Natural killer cell treated with Interleukin-12 subunit alpha and Interleukin-12 subunit beta and Interleukin-15 and Interleukin-18, amount 100 ng/mL, for 72 hours (primary cell): ENCODE results near the gene SLC22A23. TPM values are rescaled to one million over a fixed set of nuclear protein-coding genes. Genes with fewer than 3 reads are reported as not detected.

Source experiments
- ATAC-seq, 2 donors: fragments of 150-1000 bp; cut with Tn5 transposase in 1 of 2; sonication (Bioruptor Pico), chemical (Tn5 transposase) in 1 of 2; 2 replicates each; pipeline ENCODE4 v1.10.0; 2021
- DNase-seq: peaks from one replicate; pipeline ENCODE4 v3.0.0; 2022; ENCODE audit warnings: low spot score
- H3K27ac Mint-ChIP-seq, 2 donors: 1 replicate in 1 of 2; 2 replicates in 1 of 2; pipeline ENCODE4 v1.8.0; 2022; ENCODE audit warnings: mixed read lengths in 2 of 2, mild to moderate bottlenecking in 1 of 2, moderate library complexity in 1 of 2
- H3K27me3 Mint-ChIP-seq, 2 donors: 1 replicate in 1 of 2; 2 replicates in 1 of 2; pipeline ENCODE4 v1.8.0; 2022; ENCODE audit warnings: mixed read lengths in 2 of 2
- H3K36me3 Mint-ChIP-seq: one replicate; pipeline ENCODE4 v1.8.0; 2022; ENCODE audit warnings: mixed read lengths
- H3K4me1 Mint-ChIP-seq, 2 donors: 1 replicate in 1 of 2; 2 replicates in 1 of 2; pipeline ENCODE4 v1.8.0; 2022; ENCODE audit warnings: low read depth in 2 of 2, mixed read lengths in 2 of 2, mild to moderate bottlenecking in 1 of 2
- H3K4me3 Mint-ChIP-seq: one replicate; pipeline ENCODE4 v1.8.0; 2022; ENCODE audit warnings: mixed read lengths
- H3K9me3 Mint-ChIP-seq: 2 replicates; pipeline ENCODE4 v1.8.0; 2022; ENCODE audit warnings: mixed read lengths
- total RNA-seq, 2 donors: library from RNA; stranded (reverse); gene quantifications; one replicate each; pipeline ENCODE4 v1.2.3, GENCODE V29; 2022

SLC22A23 gene
- total RNA-seq, 2 donors from 2014 or later: 0.11 to 0.14 TPM

GRCh38 chr6:3272911-3273547, 183.8 kb downstream of the SLC22A23 start:
- H3K27ac Mint-ChIP-seq: no peak overlapping the region
- no peak for ATAC-seq
- H3K9me3 Mint-ChIP-seq: no peaks in the 10 kb centered on the region
- no peaks in the 10 kb centered on the region for H3K27me3 Mint-ChIP-seq
- no peak for DNase-seq
- peaks cover 4% of the 10 kb centered on the region for H3K36me3 Mint-ChIP-seq
- H3K4me3 Mint-ChIP-seq: no peak overlapping the region
- H3K4me1 Mint-ChIP-seq: peaks cover 0 to 19% of the 10 kb centered on the region in 2 donors

GRCh38 chr6:3271756-3272155, 185.1 kb downstream of the SLC22A23 start:
- Mint-ChIP-seq H3K27ac (no peak overlapping the region), H3K9me3 (no peaks in the 10 kb centered on the region), H3K36me3 (peaks cover 4% of the 10 kb centered on the region), H3K4me1 (peaks cover 0 to 22% of the 10 kb centered on the region in 2 donors), H3K4me3 (no peak overlapping the region), H3K27me3 (no peaks in the 10 kb centered on the region)
- DNase-seq (no peak), ATAC-seq (no peak)

- Mint-ChIP-seq H3K36me3 (peaks cover 4% of the 10 kb centered on the region), H3K9me3 (no peaks in the 10 kb centered on the region), H3K27me3 (no peaks in the 10 kb centered on the region), H3K27ac (no peak overlapping the region), H3K4me1 (peaks cover 0 to 26% of the 10 kb centered on the region in 2 donors), H3K4me3 (no peak overlapping the region)
- ATAC-seq (peak in 1 of 2 donors; percentile 36), DNase-seq (no peak)
These were observed 186.6 kb downstream of the SLC22A23 start for GRCh38 chr6:3270258-3270657.

GRCh38 chr6:3269281-3269975, 187.4 kb downstream of the SLC22A23 start:
- Mint-ChIP-seq H3K4me1 (peaks cover 0 to 29% of the 10 kb centered on the region in 2 donors), H3K4me3 (no peak overlapping the region), H3K27me3 (no peaks in the 10 kb centered on the region), H3K27ac (no peak overlapping the region), H3K36me3 (peaks cover 4% of the 10 kb centered on the region), H3K9me3 (no peaks in the 10 kb centered on the region)
- no peak for ATAC-seq
- no peak for DNase-seq

GRCh38 chr6:3268680-3269079, 188.2 kb downstream of the SLC22A23 start:
- DNase-seq: no peak
- Mint-ChIP-seq H3K27me3 (no peaks in the 10 kb centered on the region), H3K4me3 (no peak overlapping the region), H3K4me1 (peaks cover 0 to 32% of the 10 kb centered on the region in 2 donors), H3K27ac (no peak overlapping the region), H3K36me3 (peaks cover 4% of the 10 kb centered on the region), H3K9me3 (no peaks in the 10 kb centered on the region)
- no peak for ATAC-seq

GRCh38 chr6:3267162-3267561, 189.7 kb downstream of the SLC22A23 start:
- peaks cover 7 to 38% of the 10 kb centered on the region in 2 donors for H3K4me1 Mint-ChIP-seq
- no peak overlapping the region for H3K27ac Mint-ChIP-seq
- H3K4me3 Mint-ChIP-seq: no peak overlapping the region
- no peaks in the 10 kb centered on the region for H3K9me3 Mint-ChIP-seq
- ATAC-seq: no peak
- DNase-seq: no peak
- no peaks in the 10 kb centered on the region for H3K27me3 Mint-ChIP-seq
- peaks cover 4% of the 10 kb centered on the region for H3K36me3 Mint-ChIP-seq

GRCh38 chr6:3266170-3266569, 190.7 kb downstream of the SLC22A23 start:
- DNase-seq: no peak
- ATAC-seq: no peak
- H3K4me3 Mint-ChIP-seq: no peak overlapping the region
- H3K9me3 Mint-ChIP-seq: no peaks in the 10 kb centered on the region
- H3K4me1 Mint-ChIP-seq: peaks cover 11 to 39% of the 10 kb centered on the region in 2 donors
- H3K27ac Mint-ChIP-seq: no peak overlapping the region
- no peaks in the 10 kb centered on the region for H3K27me3 Mint-ChIP-seq
- peaks cover 4% of the 10 kb centered on the region for H3K36me3 Mint-ChIP-seq

- Mint-ChIP-seq H3K27me3 (no peaks in the 10 kb centered on the region), H3K4me3 (no peak overlapping the region), H3K4me1 (peaks cover 16 to 42% of the 10 kb centered on the region in 2 donors), H3K9me3 (no peaks in the 10 kb centered on the region), H3K27ac (no peak overlapping the region), H3K36me3 (peaks cover 4% of the 10 kb centered on the region)
- DNase-seq (no peak), ATAC-seq (no peak)
These were observed 191.2 kb downstream of the SLC22A23 start for GRCh38 chr6:3265671-3266070.

- peaks cover 8% of the 10 kb centered on the region for H3K36me3 Mint-ChIP-seq
- no peak for ATAC-seq
- peaks cover 23 to 47% of the 10 kb centered on the region in 2 donors for H3K4me1 Mint-ChIP-seq
- no peak overlapping the region for H3K4me3 Mint-ChIP-seq
- DNase-seq: no peak
- no peaks in the 10 kb centered on the region for H3K27me3 Mint-ChIP-seq
- peak overlapping the region in 1 of 2 donors; percentile 21 for H3K27ac Mint-ChIP-seq
- no peaks in the 10 kb centered on the region for H3K9me3 Mint-ChIP-seq
These were observed 192.5 kb downstream of the SLC22A23 start for GRCh38 chr6:3264356-3264755.

- ATAC-seq (no peak), DNase-seq (no peak)
- no peaks in the 10 kb centered on the region for H3K9me3 Mint-ChIP-seq
- peaks cover 25 to 42% of the 10 kb centered on the region in 2 donors for H3K4me1 Mint-ChIP-seq
- peaks cover 5% of the 10 kb centered on the region for H3K36me3 Mint-ChIP-seq
- no peak overlapping the region for H3K27ac Mint-ChIP-seq
- H3K27me3 Mint-ChIP-seq: no peaks in the 10 kb centered on the region
- H3K4me3 Mint-ChIP-seq: no peak overlapping the region
These were observed 193.8 kb downstream of the SLC22A23 start for GRCh38 chr6:3263096-3263495.

- no peak overlapping the region for H3K4me3 Mint-ChIP-seq
- peaks cover 5% of the 10 kb centered on the region for H3K36me3 Mint-ChIP-seq
- ATAC-seq (no peak), DNase-seq (peak; percentile 15)
- H3K27me3 Mint-ChIP-seq: peaks cover 0 to 1% of the 10 kb centered on the region in 2 donors
- H3K4me1 Mint-ChIP-seq: peaks cover 25 to 40% of the 10 kb centered on the region in 2 donors
- no peak overlapping the region for H3K27ac Mint-ChIP-seq
- no peaks in the 10 kb centered on the region for H3K9me3 Mint-ChIP-seq
These were observed 194.9 kb downstream of the SLC22A23 start for GRCh38 chr6:3261921-3262320.

- Mint-ChIP-seq H3K27ac (no peak overlapping the region), H3K27me3 (peaks cover 0 to 6% of the 10 kb centered on the region in 2 donors), H3K9me3 (no peaks in the 10 kb centered on the region), H3K4me1 (peaks cover 25 to 39% of the 10 kb centered on the region in 2 donors), H3K36me3 (peaks cover 5% of the 10 kb centered on the region), H3K4me3 (peak overlapping the region; percentile 58)
- ATAC-seq (no peak), DNase-seq (peak; percentile 13)
These were observed 195.4 kb downstream of the SLC22A23 start for GRCh38 chr6:3261518-3261820.

GRCh38 chr6:3260772-3261517, 195.9 kb downstream of the SLC22A23 start:
- Mint-ChIP-seq H3K27ac (peak overlapping the region in 1 of 2 donors; percentile 22), H3K27me3 (peaks cover 0 to 8% of the 10 kb centered on the region in 2 donors), H3K4me3 (peak overlapping the region; percentile 58), H3K4me1 (peaks cover 25 to 36% of the 10 kb centered on the region in 2 donors), H3K9me3 (no peaks in the 10 kb centered on the region), H3K36me3 (peaks cover 5% of the 10 kb centered on the region)
- ATAC-seq: no peak
- no peak for DNase-seq

GRCh38 chr6:3260296-3260695, 196.6 kb downstream of the SLC22A23 start:
- peaks cover 0 to 12% of the 10 kb centered on the region in 2 donors for H3K27me3 Mint-ChIP-seq
- peaks cover 5% of the 10 kb centered on the region for H3K36me3 Mint-ChIP-seq
- H3K27ac Mint-ChIP-seq: no peak overlapping the region
- peaks cover 25 to 36% of the 10 kb centered on the region in 2 donors for H3K4me1 Mint-ChIP-seq
- ATAC-seq (no peak), DNase-seq (peak; percentile 12)
- peak overlapping the region; percentile 97 for H3K4me3 Mint-ChIP-seq
- H3K9me3 Mint-ChIP-seq: no peaks in the 10 kb centered on the region
